IMR-90 (cell line): ENCODE data around the gene SAT2. TPM values are rescaled to one million over a fixed set of nuclear protein-coding genes. Genes with fewer than 3 reads are reported as not detected.
A peak's percentile ranks its signal among the peaks of the same experiment; 100 is the strongest.

Source experiments
- ATAC-seq: fragments of 200-7000 bp; cut with Tn5 transposase; 2 replicates; pipeline ENCODE4 v1.9.1; 2020; ENCODE audit warnings: low read depth, mild to moderate bottlenecking, moderate library complexity
- BruUV-seq: library from RNA; stranded (reverse); fragments of 400-500 nt; replicated peaks from 2 replicates; lab custom pipeline; 2021; lab: Mats Ljungman, UMichigan
- CTCF ChIA-PET: fragments of 300-600 bp; formaldehyde crosslinking; extraction: SDS; loops from one replicate; lab custom pipeline; 2021; ENCODE audit warnings: antibody characterized with exemption; lab: Yijun Ruan, JAX
- POLR2A ChIA-PET: fragments of 300-600 bp; sonication (Branson Sonifier 250); formaldehyde crosslinking; loops from one replicate; lab custom pipeline; 2022; ENCODE audit warnings: antibody characterized with exemption; ENCODE audit not compliant: unreplicated experiment; lab: Charles Lee
- DNase-seq: peaks from one replicate; pipeline ENCODE4 v3.0.0; 2013
- H2AFZ ChIP-seq: replicated peaks from 2 replicates; pipeline ENCODE3; 2013; ENCODE audit warnings: low read length, mild to moderate bottlenecking; ENCODE audit not compliant: poor library complexity
- H2AK5ac ChIP-seq: 2 replicates; pipeline ENCODE4 v1.6.1; 2013; ENCODE audit warnings: low read depth, low read length, inconsistent platforms
- H2AK9ac ChIP-seq: replicated peaks from 2 replicates; pipeline ENCODE3; 2013; ENCODE audit warnings: mild to moderate bottlenecking, low read depth, low read length, moderate library complexity; ENCODE audit not compliant: poor library complexity
- H2BK120ac ChIP-seq: 2 replicates; pipeline ENCODE4 v1.6.1; 2013; ENCODE audit warnings: low read depth, low read length, inconsistent platforms
- H2BK15ac ChIP-seq: 3 replicates; pipeline ENCODE4 v1.6.1; 2013; ENCODE audit warnings: low read depth, low read length, inconsistent platforms
- H2BK20ac ChIP-seq: 2 replicates; pipeline ENCODE4 v1.6.1; 2013; ENCODE audit warnings: low read depth, mild to moderate bottlenecking, inconsistent platforms, low read length, moderate library complexity
- H2BK5ac ChIP-seq: 2 replicates; pipeline ENCODE4 v1.6.1; 2013; ENCODE audit warnings: mild to moderate bottlenecking, low read depth, low read length, inconsistent platforms; ENCODE audit not compliant: poor library complexity, severe bottlenecking
- H3K14ac ChIP-seq: replicated peaks from 2 replicates; pipeline ENCODE4 v1.6.1; 2013; ENCODE audit warnings: low read depth, low read length, inconsistent platforms
- H3K18ac ChIP-seq: 2 replicates; pipeline ENCODE4 v1.6.1; 2013; ENCODE audit warnings: low read depth, low read length, control low read depth
- H3K23ac ChIP-seq: 2 replicates; pipeline ENCODE4 v1.6.1; 2013; ENCODE audit warnings: low read depth, low read length, inconsistent platforms
- H3K27ac ChIP-seq: 2 replicates; pipeline ENCODE4 v1.5.1; 2013; ENCODE audit warnings: mild to moderate bottlenecking, control low read depth, low read length; ENCODE audit not compliant: insufficient read depth
- H3K27me3 ChIP-seq: 2 replicates; pipeline ENCODE4 v1.6.1; 2013; ENCODE audit warnings: low read length; ENCODE audit not compliant: control insufficient read depth, insufficient read depth
- H3K36me3 ChIP-seq: 2 replicates; pipeline ENCODE4 v1.6.1; 2013; ENCODE audit warnings: low read length, mixed read lengths; ENCODE audit not compliant: control insufficient read depth, insufficient read depth
- H3K4ac ChIP-seq: 2 replicates; pipeline ENCODE4 v1.6.1; 2013; ENCODE audit warnings: low read depth, low read length, inconsistent platforms
- H3K4me1 ChIP-seq: 2 replicates; pipeline ENCODE4 v1.6.1; 2013; ENCODE audit warnings: low read length, mixed read lengths; ENCODE audit not compliant: control insufficient read depth, insufficient read depth
- H3K4me2 ChIP-seq: 2 replicates; pipeline ENCODE4 v1.6.1; 2013; ENCODE audit warnings: low read depth, mild to moderate bottlenecking, control low read depth, low read length, moderate library complexity
- H3K4me3 ChIP-seq: 2 replicates; pipeline ENCODE4 v1.5.1; 2013; ENCODE audit warnings: low read depth, mild to moderate bottlenecking, control low read depth, low read length, moderate library complexity; ENCODE audit not compliant: insufficient read depth
- H3K56ac ChIP-seq: 2 replicates; pipeline ENCODE4 v1.6.1; 2013; ENCODE audit warnings: low read length, inconsistent platforms; ENCODE audit not compliant: insufficient read depth; ENCODE audit errors: extremely low read depth
- H3K79me1 ChIP-seq, 2 experiments: 2 replicates each; pipeline ENCODE4 v1.6.1; 2013; ENCODE audit warnings: low read length in 2 of 2, inconsistent platforms in 1 of 2, low read depth in 1 of 2
- H3K9ac ChIP-seq: 2 replicates; pipeline ENCODE4 v1.6.1; 2013; ENCODE audit warnings: low read depth, low read length, control low read depth
- H3K9me1 ChIP-seq: 2 replicates; pipeline ENCODE4 v1.6.1; 2013; ENCODE audit warnings: low read length, inconsistent platforms; ENCODE audit not compliant: insufficient read depth
- H3K9me3 ChIP-seq: 2 replicates; pipeline ENCODE4 v1.6.1; 2013; ENCODE audit warnings: low read length; ENCODE audit not compliant: control insufficient read depth, insufficient read depth
- H4K20me1 ChIP-seq: 2 replicates; pipeline ENCODE4 v1.6.1; 2013; ENCODE audit warnings: low read length, inconsistent platforms; ENCODE audit not compliant: insufficient read depth
- H4K5ac ChIP-seq: 2 replicates; pipeline ENCODE4 v1.6.1; 2013; ENCODE audit warnings: mild to moderate bottlenecking, low read depth, low read length, control low read depth
- H4K8ac ChIP-seq, 2 experiments: 2 replicates each; pipeline ENCODE4 v1.6.1; 2013; ENCODE audit warnings: low read depth in 2 of 2, low read length in 2 of 2, control low read depth in 1 of 2, inconsistent platforms in 1 of 2
- H4K91ac ChIP-seq: 2 replicates; pipeline ENCODE4 v1.6.1; 2013; ENCODE audit warnings: low read depth, low read length, inconsistent platforms; ENCODE audit not compliant: insufficient read depth
- BHLHE40 ChIP-seq: fragments of 150-350 bp; IDR thresholded peaks from 2 replicates; pipeline ENCODE4 v1.6.1; 2016; ENCODE audit warnings: mild to moderate bottlenecking, low read depth, low read length
- CEBPB ChIP-seq: IDR thresholded peaks from 2 replicates; pipeline ENCODE4 v1.6.1; 2012; ENCODE audit warnings: low read depth, low read length, improper control_type of control experiment
- CHD1 ChIP-seq: IDR thresholded peaks from 2 replicates; pipeline ENCODE4 v1.6.1; 2012; ENCODE audit warnings: low read depth, low read length, improper control_type of control experiment
- FOS ChIP-seq: fragments of 150-350 bp; IDR thresholded peaks from 2 replicates; pipeline ENCODE4 v1.6.1; 2016; ENCODE audit warnings: low read depth, low read length
- MAFK ChIP-seq: IDR thresholded peaks from 2 replicates; pipeline ENCODE4 v1.6.1; 2012; ENCODE audit warnings: low read depth, low read length, improper control_type of control experiment
- MAZ ChIP-seq: IDR thresholded peaks from 2 replicates; pipeline ENCODE4 v1.6.1; 2012; ENCODE audit warnings: low read depth, mild to moderate bottlenecking, low read length, improper control_type of control experiment, moderate library complexity, borderline replicate concordance
- NFE2L2 ChIP-seq: fragments of 150-350 bp; IDR thresholded peaks from 2 replicates; pipeline ENCODE4 v1.6.1; 2016; ENCODE audit warnings: low read depth, mild to moderate bottlenecking, low read length
- POLR2A ChIP-seq: IDR thresholded peaks from 2 replicates; pipeline ENCODE4 v1.6.1; 2012; ENCODE audit warnings: mild to moderate bottlenecking, low read depth, low read length
- RAD21 ChIP-seq: IDR thresholded peaks from 2 replicates; pipeline ENCODE4 v1.6.1; 2012; ENCODE audit warnings: low read length, improper control_type of control experiment
- RFX5 ChIP-seq: IDR thresholded peaks from 2 replicates; pipeline ENCODE4 v1.8.0; 2012; ENCODE audit warnings: low read depth, mild to moderate bottlenecking, low read length, moderate library complexity
- SMC3 ChIP-seq: fragments of 150-350 bp; IDR thresholded peaks from 2 replicates; pipeline ENCODE4 v1.6.1; 2016; ENCODE audit warnings: low read depth, mild to moderate bottlenecking, antibody characterized with exemption, low read length, moderate library complexity
- WGBS, 2 experiments: methylation state at CpG; one replicate each; pipeline versions ENCODE4 v1.1.5 to v1.1.7; 2013; ENCODE audit warnings: missing lambda C conversion rate in 2 of 2; ENCODE audit not compliant: insufficient read length in 1 of 2; ENCODE audit errors: extremely low coverage in 2 of 2; 5-methylcytosine and 5-hydroxymethylcytosine counted together
- dilution Hi-C: fragments of 300-500 bp; cut with HindIII; formaldehyde crosslinking; loops from one replicate; pipeline ENCODE4 v1.14.3; 2018; ENCODE audit warnings: low sequenced_read_pairs; ENCODE audit not compliant: unreplicated experiment
- in situ Hi-C: fragments of 300-500 bp; cut with MboI; formaldehyde crosslinking; loops from 3 replicates; pipeline ENCODE4 v1.14.3; 2019; ENCODE audit warnings: low sequenced_read_pairs, inconsistent platforms, mixed read lengths
- intact Hi-C: fragments of 100-400 bp; cut with micrococcal nuclease; formaldehyde crosslinking; loops from 2 replicates; pipeline ENCODE4 v1.10.0; 2022
- polyA plus RNA-seq, 3 experiments: library from polyadenylated mRNA; depleted of rRNA; stranded (reverse); fragments of >200 nt; gene quantifications; 2 replicates each; pipeline ENCODE4 v1.2.3, GENCODE V29; 2012; ENCODE audit warnings: low replicate concordance in 1 of 3
- total RNA-seq: library from RNA; depleted of rRNA; stranded (reverse); fragments of >200 nt; gene quantifications from 2 replicates; pipeline ENCODE4 v1.2.3, GENCODE V29; 2012
- TF ChIP-seq, protein P1 (sequence below): fragments of 150-350 bp; IDR thresholded peaks from 2 replicates; pipeline ENCODE4 v1.6.1; 2016; ENCODE audit warnings: low read depth, mild to moderate bottlenecking, low read length, moderate library complexity, borderline replicate concordance
- TF ChIP-seq, protein P2 (sequence below): fragments of 150-350 bp; IDR thresholded peaks from 2 replicates; pipeline ENCODE4 v1.6.1; 2017; ENCODE audit warnings: mild to moderate bottlenecking, antibody characterized with exemption, low read length, low read depth

Gene SAT2
- total and polyA plus RNA-seq, 2 of the 4 experiments (the other 2 are of a cell fraction), result 20.4 to 45.9 TPM

DNA sequence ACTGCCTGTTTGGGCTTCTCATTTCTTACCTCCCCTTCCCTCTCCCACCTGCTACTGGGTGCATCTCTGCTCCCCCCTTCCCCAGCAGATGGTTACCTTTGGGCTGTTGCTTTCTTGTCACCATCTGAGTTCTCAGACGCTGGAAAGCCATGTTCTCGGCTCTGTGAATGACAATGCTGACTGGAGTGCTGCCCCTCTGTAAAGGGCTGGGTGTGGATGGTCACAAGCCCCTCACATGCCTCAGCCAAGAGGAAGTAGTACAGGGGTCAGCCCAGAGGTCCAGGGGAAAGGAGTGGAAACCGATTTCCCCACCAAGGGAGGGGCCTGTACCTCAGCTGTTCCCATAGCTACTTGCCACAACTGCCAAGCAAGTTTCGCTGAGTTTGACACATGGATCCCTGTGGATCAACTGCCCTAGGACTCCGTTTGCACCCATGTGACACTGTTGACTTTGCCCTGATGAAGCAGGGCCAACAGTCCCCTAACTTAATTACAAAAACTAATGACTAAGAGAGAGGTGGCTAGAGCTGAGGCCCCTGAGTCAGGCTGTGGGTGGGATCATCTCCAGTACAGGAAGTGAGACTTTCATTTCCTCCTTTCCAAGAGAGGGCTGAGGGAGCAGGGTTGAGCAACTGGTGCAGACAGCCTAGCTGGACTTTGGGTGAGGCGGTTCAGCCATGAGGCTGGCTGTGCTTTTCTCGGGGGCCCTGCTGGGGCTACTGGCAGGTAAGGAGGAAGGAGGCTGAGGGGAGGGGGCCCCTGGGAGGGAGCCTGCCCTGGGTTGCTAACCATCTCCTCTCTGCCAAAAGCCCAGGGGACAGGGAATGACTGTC, 48.4 kb downstream of the SAT2 start, which contains the start of gene CD68:
CD68 (plus strand) TSS at position 638 of the 833 bp plus-strand sequence; CDS start at position 678, 40 bp downstream.
- peaks cover 50% of the 10 kb centered on the region for H3K36me3 ChIP-seq
- CTCF ChIA-PET, result interaction anchor here (1.3 kb wide), 1 partner anchor 109 kb away, joined by 4 read pairs; the partner anchor contains the start of genes TP53 and WRAP53
- TF ChIP-seq FOS (peak; percentile 30; the same call in 1 of the 2 replicates), SMC3 (0 out of 2 replicates have a peak, but pooled peaks have one; percentile 9), CEBPB (peak; percentile 97), MAFK (no peak), CHD1 (no peak), RAD21 (no peak; the same call in 1 of the 2 replicates), NFE2L2 (no peak; the same call in 1 of the 2 replicates), MAZ (peak; percentile 26; the same call in 1 of the 2 replicates), BHLHE40 (no peak), POLR2A (peak; percentile 94), RFX5 (no peak)
- TF ChIP-seq, protein P1, sequence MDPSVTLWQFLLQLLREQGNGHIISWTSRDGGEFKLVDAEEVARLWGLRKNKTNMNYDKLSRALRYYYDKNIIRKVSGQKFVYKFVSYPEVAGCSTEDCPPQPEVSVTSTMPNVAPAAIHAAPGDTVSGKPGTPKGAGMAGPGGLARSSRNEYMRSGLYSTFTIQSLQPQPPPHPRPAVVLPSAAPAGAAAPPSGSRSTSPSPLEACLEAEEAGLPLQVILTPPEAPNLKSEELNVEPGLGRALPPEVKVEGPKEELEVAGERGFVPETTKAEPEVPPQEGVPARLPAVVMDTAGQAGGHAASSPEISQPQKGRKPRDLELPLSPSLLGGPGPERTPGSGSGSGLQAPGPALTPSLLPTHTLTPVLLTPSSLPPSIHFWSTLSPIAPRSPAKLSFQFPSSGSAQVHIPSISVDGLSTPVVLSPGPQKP, result no peak
- TF ChIP-seq, protein P2, sequence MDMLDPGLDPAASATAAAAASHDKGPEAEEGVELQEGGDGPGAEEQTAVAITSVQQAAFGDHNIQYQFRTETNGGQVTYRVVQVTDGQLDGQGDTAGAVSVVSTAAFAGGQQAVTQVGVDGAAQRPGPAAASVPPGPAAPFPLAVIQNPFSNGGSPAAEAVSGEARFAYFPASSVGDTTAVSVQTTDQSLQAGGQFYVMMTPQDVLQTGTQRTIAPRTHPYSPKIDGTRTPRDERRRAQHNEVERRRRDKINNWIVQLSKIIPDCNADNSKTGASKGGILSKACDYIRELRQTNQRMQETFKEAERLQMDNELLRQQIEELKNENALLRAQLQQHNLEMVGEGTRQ, result peak; percentile 77

More for the DNA sequence above, 48.4 kb downstream of the SAT2 start, which contains the start of gene CD68:
- 0% methylated on average over 2 of the region's 7 CpGs; no CpG with 5 or more reads in 1 of the 2 experiments for WGBS, 2 experiments
- H4K8ac ChIP-seq, result peak within 1 kb of the TSS in 1 of 2 experiments; percentile 78; a peak in 2 of 4 replicates
- peaks cover 32% of the 10 kb centered on the region for H3K4me1 ChIP-seq
- H3K27ac ChIP-seq, result peak within 1 kb of the TSS; percentile 49
- peak within 1 kb of the TSS; percentile 1; the same call in 1 of the 2 replicates for H3K4me3 ChIP-seq
- no peak within 1 kb of the TSS; the same call in 1 of the 2 replicates for H2BK20ac ChIP-seq
- H3K9me1 ChIP-seq, result peaks cover 21% of the 10 kb centered on the region
- dilution Hi-C loops, result no loop called here
- H2AK9ac ChIP-seq, result peak within 1 kb of the TSS; percentile 86
- DNase-seq, result peak; percentile 91
- peak within 1 kb of the TSS; percentile 48 for H3K23ac ChIP-seq
- H3K14ac ChIP-seq, result peak within 1 kb of the TSS; percentile 81
- intact Hi-C loops, result no loop called here
- POLR2A ChIA-PET, result interaction anchor here (0.8 to 1.2 kb wide), 2 partner anchors 10 to 28 kb away, joined by 3 to 6 read pairs; no protein-coding TSS in a partner anchor
- H4K91ac ChIP-seq, result peak within 1 kb of the TSS; percentile 63
- peaks cover 54% of the 10 kb centered on the region for H4K20me1 ChIP-seq
- peak within 1 kb of the TSS; percentile 72 for H4K5ac ChIP-seq
- peak within 1 kb of the TSS; percentile 93 for H2AK5ac ChIP-seq
- H3K18ac ChIP-seq, result peak within 1 kb of the TSS; percentile 3; the same call in 1 of the 2 replicates
- BruUV-seq, result no TSS peak
- peak within 1 kb of the TSS; percentile 70 for H2AFZ ChIP-seq
- peak within 1 kb of the TSS; percentile 76 for H2BK5ac ChIP-seq
- H3K9ac ChIP-seq, result peak within 1 kb of the TSS; percentile 8
- H2BK15ac ChIP-seq, result peak within 1 kb of the TSS; percentile 4; the same call in 2 of the 3 replicates
- no peak within 1 kb of the TSS for H3K56ac ChIP-seq
- ATAC-seq, result peak; percentile 56
- in situ Hi-C loops, result no loop called here
- peak within 1 kb of the TSS; percentile 23 for H3K4me2 ChIP-seq
- H3K27me3 ChIP-seq, result no peaks in the 10 kb centered on the region
- H3K4ac ChIP-seq, result peak within 1 kb of the TSS; percentile 78
- H3K9me3 ChIP-seq, result no peaks in the 10 kb centered on the region
- H2BK120ac ChIP-seq, result peak within 1 kb of the TSS; percentile 8; the same call in 1 of the 2 replicates
- peaks cover 13 to 83% of the 10 kb centered on the region in 2 experiments for H3K79me1 ChIP-seq
